ENCODE data around the gene CSNK2A1.

The CSNK2A1 gene

DNA sequence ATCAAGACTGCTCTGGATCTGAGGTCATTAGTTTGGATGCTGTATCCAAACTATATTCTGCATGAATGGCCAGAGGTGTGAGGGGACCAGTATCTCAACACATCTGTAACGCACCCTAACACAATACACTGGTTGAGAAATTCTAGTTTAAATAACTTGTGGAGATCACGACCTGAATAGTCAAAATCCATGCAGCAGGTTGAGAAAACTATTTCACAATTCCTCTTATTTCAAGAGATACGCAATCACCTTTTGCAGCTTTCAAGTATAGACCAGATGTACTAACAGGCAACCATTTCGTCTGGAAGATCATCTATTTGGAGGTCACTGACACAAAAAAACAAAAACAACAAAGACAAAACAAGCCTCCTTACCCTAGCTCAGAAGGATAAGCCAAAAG, 11.1 kb downstream of the CSNK2A1 start:
- no peak for DNase-seq (ENCODE audit: low spot score)
- TF ChIP-seq CTCF (IDR thresholded peaks at IDR 0.05; ENCODE audit: extremely low read depth, missing control alignments), result no peak

DNA sequence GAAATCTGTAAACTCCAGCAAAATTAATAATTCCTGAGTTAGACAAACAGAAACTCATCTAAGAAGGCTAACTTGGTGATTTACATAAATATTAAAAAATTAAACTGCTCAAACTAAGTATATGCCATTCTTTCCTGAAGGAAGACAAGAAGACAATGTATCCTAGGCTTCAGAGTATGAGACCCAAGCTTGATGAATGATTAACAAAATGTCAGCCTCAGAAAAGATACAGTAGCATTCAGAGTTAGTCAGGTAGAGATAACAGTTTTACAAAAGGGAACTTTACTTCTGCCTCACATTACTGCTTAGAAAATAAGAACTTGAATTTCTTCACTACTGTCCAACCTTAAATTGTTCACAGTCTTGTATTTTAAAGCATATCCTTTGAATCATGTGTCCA, 12.0 kb downstream of the CSNK2A1 start:
- no peak for TF ChIP-seq CTCF (IDR thresholded peaks at IDR 0.05; ENCODE audit: extremely low read depth, missing control alignments)

GRCh38 chr20:530321-530720, 13.3 kb downstream of the CSNK2A1 start:
- no peak for DNase-seq (ENCODE audit: low spot score)
- no peak for TF ChIP-seq CTCF (IDR thresholded peaks at IDR 0.05; ENCODE audit: extremely low read depth, missing control alignments)

More for the DNA sequence above, 12.0 kb downstream of the CSNK2A1 start:
- DNase-seq (ENCODE audit: low spot score), result no peak

- no peak for DNase-seq (ENCODE audit: low spot score)
- TF ChIP-seq CTCF (IDR thresholded peaks at IDR 0.05; ENCODE audit: extremely low read depth, missing control alignments), result no peak
Observed at GRCh38 chr20:528923-529604, 14.5 kb downstream of the CSNK2A1 start.

GRCh38 chr20:527571-527886, 16.1 kb downstream of the CSNK2A1 start:
- no peak for TF ChIP-seq CTCF (IDR thresholded peaks at IDR 0.05; ENCODE audit: extremely low read depth, missing control alignments)

DNA sequence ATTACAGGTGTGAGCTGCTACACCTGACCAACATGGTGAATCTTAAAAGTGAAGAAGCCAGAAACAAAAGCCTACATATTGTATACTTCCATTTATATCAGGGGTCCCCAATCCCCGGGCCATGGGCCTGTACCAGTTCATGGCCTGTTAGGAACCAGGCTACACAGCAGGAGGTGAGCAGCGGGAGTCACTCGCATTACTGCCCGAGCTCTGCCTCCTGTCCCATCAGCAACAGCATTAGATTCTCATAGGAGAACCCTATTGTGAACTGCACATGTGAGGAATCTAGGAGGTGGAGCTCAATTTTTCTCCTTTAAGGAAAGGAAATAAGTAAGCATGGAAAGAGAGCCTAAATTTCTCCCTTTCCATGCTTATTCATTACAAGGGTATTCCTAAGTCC, 21.7 kb downstream of the CSNK2A1 start:
- no peak for TF ChIP-seq CTCF (IDR thresholded peaks at IDR 0.05; ENCODE audit: extremely low read depth, missing control alignments)
- no peak for DNase-seq (ENCODE audit: low spot score)

More at GRCh38 chr20:527571-527886, 16.1 kb downstream of the CSNK2A1 start:
- DNase-seq (ENCODE audit: low spot score), result no peak

DNA sequence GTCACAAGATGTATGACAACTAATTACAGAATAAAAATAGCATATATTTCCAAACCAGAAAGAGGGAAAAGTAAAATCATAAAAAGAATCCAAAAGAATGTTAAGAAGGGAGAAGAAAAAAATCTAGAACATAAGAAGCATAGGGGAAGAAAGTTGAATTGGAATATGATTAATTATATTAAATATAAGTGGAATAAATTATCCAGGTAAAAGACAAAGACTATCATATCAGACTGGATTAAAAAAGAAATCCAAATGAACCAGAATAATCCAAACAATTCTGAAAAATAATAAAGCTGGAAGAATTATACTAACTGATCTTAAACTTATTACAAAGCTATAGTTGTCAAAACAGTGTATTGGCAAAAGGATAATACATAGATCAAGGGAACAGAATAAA, 23.6 kb downstream of the CSNK2A1 start:
- DNase-seq (ENCODE audit: low spot score), result no peak
- no peak for TF ChIP-seq CTCF (IDR thresholded peaks at IDR 0.05; ENCODE audit: extremely low read depth, missing control alignments)
